Caki2 (cell line): Measurements from ENCODE around the gene RELN. TPM values are rescaled to one million over a fixed set of nuclear protein-coding genes. Genes with fewer than 3 reads are reported as not detected.
A peak's percentile ranks its signal among the peaks of the same experiment; 100 is the strongest.

ENCODE experiments used
- DNase-seq: peaks from one replicate; pipeline ENCODE4 v3.0.0-alpha.2; 2015; ENCODE audit warnings: low read depth
- in situ Hi-C: cut with HindIII; loops from 2 replicates; pipeline ENCODE4 v1.10.0; 2016; ENCODE audit warnings: low sequenced_read_pairs, low pct_unique_long_range_greater_than_20kb, mixed read lengths
- total RNA-seq: library from RNA; depleted of rRNA; stranded (reverse); fragments of >200 nt; shearing (Covaris generic); gene quantifications from 2 replicates; pipeline ENCODE4 v1.2.3, GENCODE V29; 2014; ENCODE audit warnings: low replicate concordance

Gene RELN
- total RNA-seq, 1 experiment from 2014 or later: 17.8 TPM

- in situ Hi-C loops: no loop called here
- no peak for DNase-seq
Observed at GRCh38 chr7:103644319-103644718, 345.1 kb downstream of the RELN start.

GRCh38 chr7:103640031-103640779, 349.3 kb downstream of the RELN start:
- no peak for DNase-seq
- in situ Hi-C loops: no loop called here

GRCh38 chr7:103637726-103638125, 351.7 kb downstream of the RELN start:
- DNase-seq: no peak
- in situ Hi-C loops: no loop called here

GRCh38 chr7:103637094-103637493, 352.4 kb downstream of the RELN start:
- in situ Hi-C loops: no loop called here
- peak; percentile 46 for DNase-seq

GRCh38 chr7:103636153-103636552, 353.3 kb downstream of the RELN start:
- peak; percentile 29 for DNase-seq
- in situ Hi-C loops: no loop called here

GRCh38 chr7:103632972-103633371, 356.5 kb downstream of the RELN start:
- in situ Hi-C loops: no loop called here
- no peak for DNase-seq

- in situ Hi-C loops: no loop called here
- no peak for DNase-seq
Observed at GRCh38 chr7:103632005-103632639, 357.3 kb downstream of the RELN start.

GRCh38 chr7:103630318-103630717, 359.1 kb downstream of the RELN start:
- peak; percentile 30 for DNase-seq
- in situ Hi-C loops: no loop called here

GRCh38 chr7:103628742-103629141, 360.7 kb downstream of the RELN start:
- in situ Hi-C loops: no loop called here
- DNase-seq: no peak

- in situ Hi-C loops: no loop called here
- no peak for DNase-seq
Observed at GRCh38 chr7:103626776-103627175, 362.7 kb downstream of the RELN start.

- DNase-seq: no peak
- in situ Hi-C loops: no loop called here
Observed at GRCh38 chr7:103622274-103622673, 367.2 kb downstream of the RELN start.

GRCh38 chr7:103613655-103614642, 375.5 kb downstream of the RELN start:
- no peak for DNase-seq
- in situ Hi-C loops: no loop called here

GRCh38 chr7:103609778-103610177, 379.7 kb downstream of the RELN start:
- DNase-seq: no peak
- in situ Hi-C loops: no loop called here

GRCh38 chr7:103605640-103606039, 383.8 kb downstream of the RELN start:
- in situ Hi-C loops: no loop called here
- no peak for DNase-seq

- in situ Hi-C loops: no loop called here
- no peak for DNase-seq
Observed at GRCh38 chr7:103598326-103598905, 391.0 kb downstream of the RELN start.

- in situ Hi-C loops: no loop called here
Observed at GRCh38 chr7:103597606-103598005, 391.9 kb downstream of the RELN start.

GRCh38 chr7:103594186-103594585, 395.3 kb downstream of the RELN start:
- DNase-seq: no peak
- in situ Hi-C loops: no loop called here

More at GRCh38 chr7:103597606-103598005, 391.9 kb downstream of the RELN start:
- DNase-seq: no peak

- in situ Hi-C loops: no loop called here
- DNase-seq: no peak
Observed at GRCh38 chr7:103593691-103594090, 395.8 kb downstream of the RELN start.
